GM12872 (cell line): ENCODE results near the gene KCTD2.

Experiments used
- CTCF ChIP-seq: IDR thresholded peaks from 3 replicates; pipeline ENCODE4 v1.5.1; 2011; ENCODE audit warnings: low read depth, mild to moderate bottlenecking, low read length, moderate library complexity; ENCODE audit not compliant: insufficient read depth

The KCTD2 gene

GRCh38 chr17:75030161-75030560 lies 16.9 kb upstream of the KCTD2 start:
- no peak for TF ChIP-seq CTCF

- TF ChIP-seq CTCF: no peak
Observed at GRCh38 chr17:75031972-75032719, 14.9 kb upstream of the KCTD2 start.

- no peak for TF ChIP-seq CTCF
Observed at GRCh38 chr17:75032720-75033280, 14.2 kb upstream of the KCTD2 start.

- TF ChIP-seq CTCF: no peak
Observed at GRCh38 chr17:75033346-75034235, 13.4 kb upstream of the KCTD2 start.

- 0 out of 3 replicates have a peak, but pooled peaks have one; percentile 23 for TF ChIP-seq CTCF
Observed at GRCh38 chr17:75034236-75034908, 12.7 kb upstream of the KCTD2 start.

GRCh38 chr17:75036643-75037268 lies 10.3 kb upstream of the KCTD2 start:
- no peak for TF ChIP-seq CTCF
